GM12874 (cell line): Measurements from ENCODE around the gene SLC12A7.

Experiments used
- CTCF ChIP-seq: IDR thresholded peaks from 2 replicates; pipeline ENCODE4 v1.5.1; 2011; ENCODE audit warnings: low read depth, mild to moderate bottlenecking, control low read depth, low read length, moderate library complexity; ENCODE audit not compliant: insufficient read depth

The SLC12A7 gene

DNA sequence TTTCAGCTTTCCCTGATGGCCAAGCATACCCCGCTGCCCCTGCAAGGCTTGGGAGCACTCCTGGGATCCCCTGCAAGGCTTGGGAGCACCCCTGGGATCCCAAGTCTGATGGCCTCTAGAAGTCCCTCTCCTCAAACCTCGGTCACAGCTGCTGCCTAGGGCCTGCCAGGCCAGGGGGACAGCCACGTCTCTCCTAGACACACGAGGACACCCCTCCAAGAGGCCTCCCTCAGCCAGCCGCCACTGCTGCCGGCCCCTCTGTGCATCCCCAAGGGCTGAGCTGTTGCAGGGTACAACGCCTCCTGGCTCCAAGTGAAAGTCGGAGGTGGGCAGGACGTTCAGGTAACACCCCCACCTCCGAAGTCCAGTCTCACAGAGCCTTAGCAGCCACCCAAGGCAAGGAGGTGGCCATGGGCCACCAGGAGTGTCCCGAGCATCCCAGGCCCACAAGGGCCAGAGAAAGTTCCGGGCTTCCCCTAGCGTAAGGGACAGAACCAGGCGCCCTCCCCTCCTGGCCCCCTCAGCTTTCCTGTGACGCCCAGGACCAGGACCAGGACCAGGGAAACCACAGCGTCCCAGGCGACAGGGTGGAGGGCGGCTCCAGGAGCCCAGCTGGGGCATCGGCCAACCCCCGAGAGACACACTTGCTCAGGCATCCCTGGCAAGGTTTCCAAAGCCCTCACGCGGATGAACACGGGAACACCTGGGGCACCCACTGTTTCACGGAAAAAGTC is 17.3 kb upstream of the SLC12A7 start:
- no peak for TF ChIP-seq CTCF

DNA sequence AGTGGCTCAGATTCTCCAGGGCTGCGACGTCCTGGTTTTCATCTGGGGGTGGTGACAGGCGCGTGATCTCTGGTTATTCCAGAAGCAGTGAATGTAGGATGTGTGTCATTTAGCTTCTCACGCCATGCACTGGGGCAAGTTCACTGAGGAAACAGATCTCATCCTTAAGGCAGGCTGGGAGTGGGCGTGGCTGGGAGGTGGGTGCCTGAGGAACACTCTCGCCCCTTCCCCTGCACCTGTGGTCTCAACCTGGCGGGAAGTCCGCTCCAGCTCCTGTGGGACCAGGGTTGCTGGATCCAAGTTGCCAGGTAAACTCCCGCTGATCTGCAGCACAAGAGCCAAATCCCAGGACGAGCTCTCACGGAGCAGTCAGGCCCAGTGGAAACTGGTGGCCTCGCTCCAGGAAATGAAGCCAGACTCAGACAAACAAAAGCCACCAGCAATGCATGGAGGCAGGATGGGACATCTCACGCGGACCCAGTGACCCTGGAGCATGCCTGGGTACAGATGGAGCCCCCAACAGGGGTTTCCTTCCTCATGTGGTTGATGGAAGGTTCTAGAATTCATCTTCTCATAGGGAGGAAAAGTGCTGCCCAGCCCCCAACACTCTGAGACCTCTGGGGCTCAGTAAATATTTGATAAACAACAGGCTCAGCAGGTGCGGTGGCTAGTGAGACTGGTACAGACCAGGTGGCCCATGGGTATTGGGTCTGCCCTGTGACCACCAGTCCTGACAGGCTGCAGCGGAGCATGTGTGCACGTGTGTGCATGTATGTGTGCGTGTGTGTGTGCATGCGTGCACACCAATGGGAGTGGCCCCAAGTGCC is 16.3 kb upstream of the SLC12A7 start:
- TF ChIP-seq CTCF = no peak

GRCh38 chr5:1125030-1125357 is 13.1 kb upstream of the SLC12A7 start:
- no peak for TF ChIP-seq CTCF

GRCh38 chr5:1124205-1125029 is 12.6 kb upstream of the SLC12A7 start:
- TF ChIP-seq CTCF = no peak

- no peak for TF ChIP-seq CTCF
Observed at GRCh38 chr5:1123418-1124147, 11.7 kb upstream of the SLC12A7 start.

DNA sequence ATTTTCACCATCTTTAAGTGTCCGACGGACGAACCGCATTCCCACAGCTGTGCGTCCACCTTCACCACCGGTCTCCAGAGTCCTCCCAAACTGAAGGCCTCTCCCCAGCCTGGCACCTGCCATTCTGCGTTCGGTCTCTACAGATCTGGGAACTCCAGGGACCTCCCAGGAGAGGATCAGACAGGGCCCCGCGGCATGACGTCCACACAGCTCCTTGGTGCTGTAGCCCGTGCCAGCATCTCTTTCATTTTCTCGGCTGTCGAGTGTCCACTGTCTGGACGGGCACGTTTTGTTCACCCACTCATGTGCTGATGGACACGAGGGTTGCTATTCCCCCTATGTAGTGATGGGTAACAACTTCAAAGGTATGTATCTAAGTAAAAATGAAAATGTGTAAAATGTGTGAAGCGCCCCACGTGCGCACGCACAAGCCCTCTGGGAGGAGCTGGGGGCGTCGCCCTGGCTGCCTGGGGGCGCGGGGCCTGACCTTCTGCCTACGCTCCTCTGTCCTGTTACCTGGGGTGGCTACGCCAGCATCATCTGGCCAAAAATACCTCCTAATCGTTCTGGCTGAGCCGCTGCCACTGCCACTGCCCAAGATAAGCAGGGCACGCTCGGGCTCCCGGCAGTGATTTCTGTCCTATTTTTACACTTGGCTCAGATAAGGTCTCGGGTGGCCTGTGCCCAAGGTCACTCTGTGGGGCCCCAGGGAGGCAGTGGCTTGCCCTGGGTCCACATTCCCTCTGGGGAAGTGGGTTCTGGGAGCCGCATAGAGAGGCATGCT is 10.8 kb upstream of the SLC12A7 start:
- no peak for TF ChIP-seq CTCF
